HAP-1 (cell line): ENCODE data around the gene DMRT3.
A peak's percentile ranks its signal among the peaks of the same experiment; 100 is the strongest.

Experiments used
- DNase-seq, 2 experiments: peaks; one replicate each; pipeline ENCODE4 v3.0.0-alpha.2; 2016 to 2020; ENCODE audit warnings: low spot score in 2 of 2
- H3K27me3 ChIP-seq: fragments of 250-450 bp; sonication (Bioruptor Pico); 2 replicates; pipeline ENCODE4 v1.5.1; 2020; ENCODE audit warnings: low read depth, mild to moderate bottlenecking, moderate library complexity
- H3K36me3 ChIP-seq: fragments of 250-450 bp; sonication (Bioruptor Pico); replicated peaks from 2 replicates; pipeline ENCODE4 v1.5.1; 2020; ENCODE audit warnings: mild to moderate bottlenecking
- H3K4me1 ChIP-seq: fragments of 250-450 bp; sonication (Bioruptor Pico); 2 replicates; pipeline ENCODE4 v1.5.1; 2020; ENCODE audit warnings: mild to moderate bottlenecking
- H3K4me3 ChIP-seq: fragments of 250-450 bp; sonication (Bioruptor Pico); 2 replicates; pipeline ENCODE4 v1.5.1; 2020; ENCODE audit warnings: mild to moderate bottlenecking, moderate library complexity
- H3K9me3 ChIP-seq: fragments of 250-450 bp; sonication (Bioruptor Pico); 2 replicates; pipeline ENCODE4 v1.5.1; 2020; ENCODE audit warnings: mild to moderate bottlenecking, moderate library complexity
- in situ Hi-C: fragments of 300-500 bp; cut with MboI; formaldehyde crosslinking; loops from 3 replicates; pipeline ENCODE4 v1.14.3; 2020; ENCODE audit warnings: low sequenced_read_pairs, inconsistent platforms, mixed read lengths

Gene DMRT3

GRCh38 chr9:976258-976942 is at the start of gene DMRT3:
Gene DMRT3, plus strand, starts transcription at chr9:976655. Its CDS starts 347 bp downstream, at chr9:977002.
- H3K4me3 ChIP-seq = peak within 1 kb of the TSS; percentile 36
- no peaks in the 10 kb centered on the region for H3K9me3 ChIP-seq
- DNase-seq = peak; percentile 29 to 82
- H3K27me3 ChIP-seq = peaks cover 7% of the 10 kb centered on the region; the same call in 1 of the 2 replicates
- H3K4me1 ChIP-seq = no peaks in the 10 kb centered on the region
- H3K36me3 ChIP-seq = no peaks in the 10 kb centered on the region
- in situ Hi-C loops = no loop called here

- Histone ChIP-seq H3K9me3 (no peaks in the 10 kb centered on the region), H3K27me3 (no peaks in the 10 kb centered on the region), H3K4me3 (no peak overlapping the region), H3K36me3 (no peaks in the 10 kb centered on the region), H3K4me1 (no peaks in the 10 kb centered on the region)
- DNase-seq = no peak
- in situ Hi-C loops = no loop called here
Measured at GRCh38 chr9:926976-927375, 49.5 kb upstream of the DMRT3 start.

- in situ Hi-C loops = no loop called here
- peak in 1 of 2 experiments; percentile 23 for DNase-seq
Measured at GRCh38 chr9:928363-929042, 48.0 kb upstream of the DMRT3 start.

GRCh38 chr9:929719-930118 is 46.7 kb upstream of the DMRT3 start:
- DNase-seq = no peak
- H3K4me1 ChIP-seq = no peaks in the 10 kb centered on the region
- in situ Hi-C loops = no loop called here
- no peaks in the 10 kb centered on the region for H3K36me3 ChIP-seq
- no peak overlapping the region for H3K4me3 ChIP-seq
- 0 out of 2 replicates have a peak, but pooled peaks cover 3% of the 10 kb centered on the region for H3K27me3 ChIP-seq
- H3K9me3 ChIP-seq = no peaks in the 10 kb centered on the region

More at GRCh38 chr9:928363-929042, 48.0 kb upstream of the DMRT3 start:
- Histone ChIP-seq H3K27me3 (no peaks in the 10 kb centered on the region), H3K36me3 (no peaks in the 10 kb centered on the region), H3K9me3 (no peaks in the 10 kb centered on the region), H3K4me3 (no peak overlapping the region), H3K4me1 (no peaks in the 10 kb centered on the region)

- Histone ChIP-seq H3K27me3 (0 out of 2 replicates have a peak, but pooled peaks cover 3% of the 10 kb centered on the region), H3K4me3 (no peak overlapping the region), H3K9me3 (no peaks in the 10 kb centered on the region), H3K36me3 (no peaks in the 10 kb centered on the region), H3K4me1 (no peaks in the 10 kb centered on the region)
- DNase-seq = no peak
- in situ Hi-C loops = no loop called here
Measured at GRCh38 chr9:933356-933755, 43.1 kb upstream of the DMRT3 start.

- Histone ChIP-seq H3K36me3 (no peaks in the 10 kb centered on the region), H3K9me3 (no peaks in the 10 kb centered on the region), H3K4me1 (no peaks in the 10 kb centered on the region), H3K4me3 (no peak overlapping the region), H3K27me3 (0 out of 2 replicates have a peak, but pooled peaks cover 3% of the 10 kb centered on the region)
- DNase-seq = peak; percentile 61 to 66
- in situ Hi-C loops = no loop called here
Measured at GRCh38 chr9:935348-935965, 41.0 kb upstream of the DMRT3 start.

- Histone ChIP-seq H3K36me3 (no peaks in the 10 kb centered on the region), H3K4me1 (no peaks in the 10 kb centered on the region), H3K9me3 (no peaks in the 10 kb centered on the region), H3K27me3 (0 out of 2 replicates have a peak, but pooled peaks cover 3% of the 10 kb centered on the region), H3K4me3 (no peak overlapping the region)
- DNase-seq = no peak
- in situ Hi-C loops = no loop called here
Measured at GRCh38 chr9:942805-943580, 33.5 kb upstream of the DMRT3 start.

GRCh38 chr9:947985-948384 is 28.5 kb upstream of the DMRT3 start:
- no peaks in the 10 kb centered on the region for H3K9me3 ChIP-seq
- no peak overlapping the region for H3K4me3 ChIP-seq
- 0 out of 2 replicates have a peak, but pooled peaks cover 3% of the 10 kb centered on the region for H3K27me3 ChIP-seq

GRCh38 chr9:948497-948896 is 28.0 kb upstream of the DMRT3 start:
- no peaks in the 10 kb centered on the region for H3K4me1 ChIP-seq
- H3K36me3 ChIP-seq = no peaks in the 10 kb centered on the region
- H3K4me3 ChIP-seq = no peak overlapping the region
- H3K27me3 ChIP-seq = 0 out of 2 replicates have a peak, but pooled peaks cover 1% of the 10 kb centered on the region
- no peak for DNase-seq
- in situ Hi-C loops = no loop called here
- H3K9me3 ChIP-seq = no peaks in the 10 kb centered on the region

More at GRCh38 chr9:947985-948384, 28.5 kb upstream of the DMRT3 start:
- DNase-seq = no peak
- Histone ChIP-seq H3K36me3 (no peaks in the 10 kb centered on the region), H3K4me1 (no peaks in the 10 kb centered on the region)
- in situ Hi-C loops = no loop called here

- in situ Hi-C loops = no loop called here
Measured at GRCh38 chr9:950139-950538, 26.3 kb upstream of the DMRT3 start.

GRCh38 chr9:952546-952945 is 23.9 kb upstream of the DMRT3 start:
- no peak for DNase-seq
- no peaks in the 10 kb centered on the region for H3K36me3 ChIP-seq
- no peaks in the 10 kb centered on the region for H3K27me3 ChIP-seq
- in situ Hi-C loops = no loop called here
- H3K4me3 ChIP-seq = no peak overlapping the region
- H3K4me1 ChIP-seq = no peaks in the 10 kb centered on the region
- H3K9me3 ChIP-seq = no peaks in the 10 kb centered on the region

More at GRCh38 chr9:950139-950538, 26.3 kb upstream of the DMRT3 start:
- H3K36me3 ChIP-seq = no peaks in the 10 kb centered on the region
- H3K9me3 ChIP-seq = no peaks in the 10 kb centered on the region
- no peak for DNase-seq
- no peaks in the 10 kb centered on the region for H3K4me1 ChIP-seq
- no peaks in the 10 kb centered on the region for H3K27me3 ChIP-seq
- no peak overlapping the region for H3K4me3 ChIP-seq

GRCh38 chr9:959105-959504 is 17.4 kb upstream of the DMRT3 start:
- DNase-seq = no peak
- no peak overlapping the region for H3K4me3 ChIP-seq
- H3K4me1 ChIP-seq = no peaks in the 10 kb centered on the region
- H3K36me3 ChIP-seq = no peaks in the 10 kb centered on the region
- in situ Hi-C loops = no loop called here
- H3K9me3 ChIP-seq = no peaks in the 10 kb centered on the region
- H3K27me3 ChIP-seq = no peaks in the 10 kb centered on the region; the same call in 1 of the 2 replicates

GRCh38 chr9:959914-960313 is 16.5 kb upstream of the DMRT3 start:
- in situ Hi-C loops = no loop called here
- no peak for DNase-seq
- H3K9me3 ChIP-seq = no peaks in the 10 kb centered on the region
- no peaks in the 10 kb centered on the region for H3K4me1 ChIP-seq
- H3K36me3 ChIP-seq = no peaks in the 10 kb centered on the region
- no peak overlapping the region for H3K4me3 ChIP-seq
- H3K27me3 ChIP-seq = no peaks in the 10 kb centered on the region; the same call in 1 of the 2 replicates
